RPMI7951 (cell line): ENCODE measurements around the gene PELI1. TPM values are rescaled to one million over a fixed set of nuclear protein-coding genes. Genes with fewer than 3 reads are reported as not detected.
"Not testable (repeated sequence)": the region's sequence is repeated elsewhere in the genome, so short reads cannot be mapped to it uniquely, and the experiment has no call there.

Experiments used
- DNase-seq: peaks from one replicate; pipeline ENCODE4 v3.0.0-alpha.2; 2012; ENCODE audit warnings: low read depth
- total RNA-seq: library from RNA; depleted of rRNA; stranded (reverse); fragments of >200 nt; shearing (Covaris generic); gene quantifications from 2 replicates; pipeline ENCODE4 v1.2.3, GENCODE V29; 2014

The PELI1 gene
- total RNA-seq, 1 experiment from 2014 or later: 6.2 TPM

DNA sequence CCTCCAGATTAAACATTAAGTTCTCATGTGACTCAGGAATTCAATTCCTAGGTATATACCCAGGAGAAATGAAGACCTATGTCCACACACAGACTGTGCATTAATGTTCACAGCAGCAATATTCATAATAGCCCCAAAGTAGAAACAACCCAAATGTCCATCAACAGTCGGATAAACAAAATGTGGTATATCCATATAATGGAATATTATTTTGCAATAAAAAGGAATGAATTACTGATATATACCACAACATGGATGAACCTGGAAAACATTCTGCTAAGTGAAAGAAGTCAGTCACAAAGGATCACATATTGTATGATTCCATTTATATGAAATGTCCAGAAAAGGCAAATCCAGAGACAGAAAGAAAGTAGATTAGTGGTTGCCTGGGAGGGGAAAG lies 20.5 kb downstream of the PELI1 start:
- DNase-seq: no peak

GRCh38 chr2:64122358-64122757 lies 21.9 kb downstream of the PELI1 start:
- DNase-seq: no peak

DNA sequence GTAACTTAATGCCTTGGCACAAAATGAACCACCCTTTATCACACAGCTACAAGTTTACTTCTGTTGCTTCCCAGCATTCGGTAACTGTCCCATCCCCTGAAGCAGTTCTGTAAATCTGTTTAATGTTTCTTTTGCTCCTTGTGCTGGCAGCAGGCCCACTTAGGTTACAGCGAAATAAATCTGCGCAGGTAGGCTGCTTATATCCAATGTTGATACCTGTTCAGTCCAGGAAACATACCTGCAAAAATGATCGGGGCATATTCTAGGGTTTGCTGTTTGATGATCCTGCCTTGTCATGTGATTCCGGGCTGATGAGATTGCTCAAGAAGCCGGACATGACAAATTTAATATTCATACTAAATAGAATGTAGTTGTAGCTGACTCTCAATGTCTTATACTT lies 23.3 kb downstream of the PELI1 start:
- no peak for DNase-seq

DNA sequence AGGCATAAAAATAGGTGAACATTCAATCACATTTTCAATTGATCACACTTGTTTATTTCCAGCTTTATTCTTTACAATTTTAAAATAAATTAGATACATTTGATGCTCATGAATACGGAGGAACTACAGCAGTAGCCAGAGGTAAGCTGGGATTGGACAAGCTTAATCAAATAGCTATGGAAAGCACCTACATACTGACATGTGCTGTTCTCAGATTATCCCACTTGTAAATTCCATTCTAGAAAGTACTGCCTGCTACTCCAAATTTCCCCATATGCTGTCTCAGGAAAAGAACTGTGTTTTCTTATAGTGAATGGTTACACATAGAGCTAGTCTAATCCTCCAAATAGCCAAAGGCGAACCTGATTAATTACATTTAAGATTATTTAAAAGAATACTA lies 24.2 kb downstream of the PELI1 start:
- no peak for DNase-seq

DNA sequence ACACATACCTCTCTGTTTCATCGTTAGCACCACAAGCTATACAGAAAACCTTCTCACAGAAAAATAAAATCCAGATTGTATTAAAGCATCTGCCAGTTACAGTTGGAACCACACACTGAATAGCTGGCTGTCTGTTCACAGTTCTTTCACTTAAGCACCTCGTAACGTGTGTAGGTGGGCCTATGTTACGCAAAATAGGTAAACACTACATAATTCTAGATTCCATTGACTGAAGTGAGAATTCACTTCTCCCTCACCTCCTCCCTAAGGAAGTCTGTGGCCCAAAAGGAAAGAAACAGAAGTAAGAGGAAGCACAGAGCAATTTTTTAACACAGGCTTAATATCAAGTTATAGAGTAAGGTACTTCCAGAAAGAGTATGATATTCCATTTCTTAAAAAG lies 24.9 kb downstream of the PELI1 start:
- no peak for DNase-seq

DNA sequence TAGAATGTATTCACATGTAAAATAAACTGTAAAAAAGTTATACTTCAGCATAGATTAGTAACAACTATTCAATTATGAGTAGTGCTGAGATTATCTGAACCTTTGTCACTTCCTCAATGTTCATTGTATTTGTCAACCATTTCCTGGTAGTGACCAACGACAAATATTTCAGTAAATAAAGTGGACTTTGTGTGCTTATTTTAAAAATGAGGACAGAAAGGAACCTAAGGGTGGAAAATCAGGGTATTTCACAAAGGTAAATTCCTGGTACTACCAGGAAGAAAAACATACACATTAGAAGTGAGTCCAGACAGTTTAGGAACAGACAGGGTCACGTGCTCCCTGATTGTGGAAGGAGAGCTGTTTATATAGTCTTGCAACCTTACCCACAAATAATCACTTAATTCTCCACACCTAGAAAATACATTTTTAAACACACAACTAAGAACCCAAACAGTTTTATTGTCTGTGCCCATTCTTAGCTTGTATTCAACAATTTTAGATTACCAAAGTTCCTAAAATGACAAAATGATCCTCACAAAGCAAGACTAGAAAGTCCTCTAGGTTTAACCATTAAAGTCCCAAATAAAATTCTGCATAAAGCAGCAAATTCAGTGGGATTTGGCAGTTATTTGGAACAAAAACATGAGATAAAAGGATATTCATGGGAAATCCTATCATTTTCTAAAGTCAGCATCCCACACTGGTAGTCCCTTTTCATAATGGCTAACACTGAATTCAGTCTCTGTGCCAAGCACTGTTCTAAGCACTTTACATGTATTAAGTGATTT lies 28.2 kb downstream of the PELI1 start:
- no peak for DNase-seq

DNA sequence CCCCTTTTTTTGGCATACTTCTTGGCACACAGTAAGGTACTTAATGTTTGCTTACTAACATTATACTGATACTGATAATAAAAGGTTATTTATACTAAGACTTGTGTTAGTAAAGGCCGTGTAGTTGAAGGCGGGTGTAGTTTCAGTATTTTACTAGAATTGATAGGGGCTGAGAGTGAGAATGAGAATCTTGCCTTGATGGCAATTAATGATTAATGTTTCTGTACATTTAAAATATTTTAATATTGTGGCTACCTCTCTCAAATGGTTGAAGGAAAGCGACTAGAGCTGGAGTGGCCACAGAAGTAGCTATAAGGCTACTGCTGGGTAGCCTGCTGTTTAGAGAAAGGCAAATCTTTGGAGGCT lies 29.3 kb downstream of the PELI1 start:
- DNase-seq: no peak

DNA sequence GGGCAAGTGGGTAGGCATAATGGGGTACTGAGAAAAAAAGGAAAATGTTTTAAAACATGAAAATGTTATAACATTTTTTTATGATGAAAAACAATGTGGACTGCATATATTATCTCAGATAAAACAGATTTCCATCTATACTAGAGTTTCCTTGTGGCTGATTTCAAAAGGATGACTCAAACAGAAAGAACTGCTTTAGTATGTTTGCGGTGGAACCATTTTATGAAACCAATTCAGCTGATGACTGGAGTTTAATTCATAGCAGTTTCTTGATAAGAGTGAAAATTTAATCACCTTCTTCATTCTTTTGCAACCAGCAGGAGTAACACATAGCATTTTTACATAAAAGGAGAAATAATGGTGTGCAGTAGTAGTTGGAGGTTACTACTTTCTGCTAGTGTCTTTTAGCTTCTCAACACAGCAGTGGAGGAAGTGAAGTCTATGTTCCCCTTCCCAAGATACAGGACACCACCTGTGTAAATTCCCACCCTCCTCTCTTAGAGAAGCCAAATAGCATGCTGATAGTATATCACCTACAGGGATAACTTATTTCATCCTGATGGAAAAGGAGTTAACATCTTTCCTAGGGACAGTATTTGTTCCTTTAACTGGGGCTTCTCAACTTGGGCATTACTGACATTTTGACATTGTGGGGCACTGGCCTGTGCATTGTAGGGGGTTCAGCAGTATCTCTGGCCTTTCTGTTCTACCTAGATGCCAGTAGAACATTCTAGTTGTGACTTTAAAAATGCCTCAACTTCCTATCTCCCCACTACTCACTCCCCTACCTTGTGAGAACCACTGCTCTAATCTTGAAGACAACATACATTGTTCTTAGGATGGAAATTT lies 29.9 kb downstream of the PELI1 start:
- DNase-seq: peak; percentile 65

DNA sequence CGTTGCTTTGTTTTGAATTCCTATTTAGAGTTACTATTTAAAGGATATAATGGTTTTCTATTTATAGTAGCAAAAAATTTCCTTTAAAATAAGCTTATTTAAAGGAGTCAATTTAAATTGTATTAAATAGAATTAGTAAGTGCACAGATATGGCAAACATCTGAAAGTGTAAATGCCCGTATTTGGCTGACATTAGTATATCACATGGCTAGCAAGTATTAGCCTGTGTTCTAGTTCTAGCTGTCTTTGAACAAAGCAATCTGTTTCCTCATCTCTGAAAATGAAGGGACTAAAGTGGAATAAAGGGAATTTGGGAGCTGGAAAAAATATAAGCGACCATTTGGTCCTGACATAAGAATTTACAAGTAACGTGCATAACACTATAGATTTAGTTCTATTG lies 32.2 kb downstream of the PELI1 start:
- no peak for DNase-seq

DNA sequence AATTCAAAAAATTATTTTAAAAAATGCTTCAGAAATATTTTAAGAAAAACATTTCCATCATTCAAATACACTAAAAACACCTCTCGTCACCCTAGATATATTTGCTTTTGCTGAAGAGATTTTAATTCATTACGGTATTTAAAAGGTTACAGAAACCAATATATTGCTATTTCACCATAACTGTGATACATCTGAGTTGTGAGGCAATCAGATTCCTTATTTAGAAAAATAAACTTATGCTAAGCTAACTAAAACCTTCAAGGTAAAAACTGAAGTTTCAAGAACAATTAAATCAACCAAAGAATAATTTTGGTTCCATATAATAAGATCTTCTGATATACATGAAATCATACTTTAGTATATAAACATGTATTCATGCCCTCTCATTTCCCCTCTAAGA lies 32.8 kb downstream of the PELI1 start:
- DNase-seq: no peak

- DNase-seq: no peak
Measured at GRCh38 chr2:64108666-64109241, 35.5 kb downstream of the PELI1 start.

DNA sequence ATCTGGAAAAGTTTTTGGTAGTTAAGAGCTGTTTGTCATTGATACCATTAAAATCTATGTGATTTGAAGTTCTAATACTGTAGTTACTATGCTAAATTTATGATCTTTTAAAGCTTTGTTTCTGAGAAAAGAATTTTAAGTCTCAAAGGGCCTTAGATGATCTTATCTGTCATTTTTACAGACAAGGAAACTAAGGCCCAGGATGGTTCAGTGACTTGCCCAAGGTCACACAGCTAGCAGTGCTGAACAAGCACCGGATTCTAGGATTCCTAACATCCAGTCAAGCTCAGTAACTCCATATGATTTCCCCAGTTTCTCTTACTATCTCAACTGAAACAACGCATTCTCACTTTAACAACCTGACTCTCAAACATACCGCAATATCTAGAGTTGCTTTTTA lies 37.7 kb downstream of the PELI1 start:
- DNase-seq: no peak

- DNase-seq: peak; percentile 5
Measured at GRCh38 chr2:64105670-64106461, 38.4 kb downstream of the PELI1 start.

DNA sequence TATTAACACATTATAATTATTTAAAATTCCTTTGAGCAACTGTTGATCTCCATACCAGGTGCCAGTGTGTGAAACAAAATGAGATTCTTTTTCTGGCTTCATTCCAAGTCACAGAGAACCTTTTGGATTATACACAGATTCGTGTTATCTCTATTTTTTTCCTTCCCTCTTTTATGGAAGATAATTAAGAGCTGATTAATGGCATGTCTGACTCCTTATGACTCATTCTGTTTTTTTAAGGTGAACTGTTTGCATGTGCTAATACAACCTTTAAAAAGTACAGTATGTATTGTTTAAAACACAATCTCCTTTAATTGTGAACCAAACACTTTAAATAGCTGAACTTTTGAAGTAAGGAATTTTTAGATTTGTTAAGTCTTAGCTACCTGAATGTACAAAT lies 39.3 kb downstream of the PELI1 start:
- DNase-seq: no peak

DNA sequence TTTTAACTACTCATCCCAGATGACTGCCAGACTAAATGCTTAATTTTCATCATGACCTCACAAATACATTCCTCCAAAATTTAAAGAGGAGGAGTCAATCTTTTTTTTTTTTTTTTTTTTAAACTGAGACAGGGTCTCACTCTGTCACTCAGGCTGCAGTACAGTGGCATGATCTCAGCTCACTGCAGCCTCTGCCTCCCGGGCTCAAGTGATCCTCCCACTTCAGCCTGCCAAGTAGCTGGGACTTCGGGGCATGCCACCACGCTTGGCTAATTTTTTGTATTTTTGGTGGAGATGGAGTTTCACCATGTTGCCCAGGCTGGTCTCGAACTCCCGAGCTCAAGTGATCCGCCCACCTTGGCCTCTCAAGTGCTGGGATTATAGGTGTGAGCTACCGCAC lies 41.5 kb downstream of the PELI1 start:
- DNase-seq: not testable (repeated sequence)

GRCh38 chr2:64101141-64101591 lies 43.1 kb downstream of the PELI1 start:
- DNase-seq: peak; percentile 25

GRCh38 chr2:64100584-64100983 lies 43.6 kb downstream of the PELI1 start:
- DNase-seq: not testable (repeated sequence)

GRCh38 chr2:64094663-64095382 lies 49.4 kb downstream of the PELI1 start:
- DNase-seq: no peak

DNA sequence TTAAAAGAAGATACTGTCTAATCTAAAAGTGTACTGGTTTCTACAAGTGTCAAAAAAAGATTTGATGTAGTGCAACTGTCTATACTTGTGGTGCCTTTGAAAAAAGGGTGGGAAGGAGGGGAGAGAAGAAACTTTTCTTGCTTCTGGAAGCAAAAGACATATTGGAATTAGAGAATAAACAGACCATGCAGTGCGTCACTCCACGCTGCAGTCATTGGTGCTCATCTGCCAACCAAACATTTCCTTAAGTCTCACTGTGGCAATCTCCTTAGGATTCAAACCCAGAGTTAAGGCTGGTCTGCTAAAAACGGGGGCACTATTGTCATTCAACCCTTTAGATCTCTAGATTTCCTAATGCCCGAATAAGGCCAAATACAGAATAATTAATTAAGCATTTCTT lies 50.9 kb downstream of the PELI1 start:
- DNase-seq: no peak

DNA sequence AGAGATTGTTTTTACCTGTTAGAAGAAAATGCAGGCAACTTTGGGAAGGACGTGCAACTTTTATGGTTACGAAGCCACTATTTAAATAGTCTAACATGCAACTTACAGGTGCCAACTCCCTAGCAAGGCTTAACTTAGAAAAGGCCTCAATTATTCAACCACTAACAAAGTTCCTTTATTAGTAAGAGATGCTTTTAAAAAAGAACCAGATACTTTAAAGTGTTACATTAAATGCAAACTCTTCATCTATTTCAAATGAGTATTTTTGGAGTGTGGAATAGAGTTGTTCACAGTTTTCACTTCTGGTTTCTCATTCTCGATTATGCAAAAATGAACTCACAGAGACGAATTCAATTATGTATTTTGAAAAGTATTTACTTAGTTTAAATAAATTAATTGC lies 51.7 kb downstream of the PELI1 start:
- no peak for DNase-seq

- DNase-seq: no peak
Measured at GRCh38 chr2:64090264-64090663, 54.0 kb downstream of the PELI1 start.
